ENCODE data around the gene PAM16.

PAM16 gene

DNA sequence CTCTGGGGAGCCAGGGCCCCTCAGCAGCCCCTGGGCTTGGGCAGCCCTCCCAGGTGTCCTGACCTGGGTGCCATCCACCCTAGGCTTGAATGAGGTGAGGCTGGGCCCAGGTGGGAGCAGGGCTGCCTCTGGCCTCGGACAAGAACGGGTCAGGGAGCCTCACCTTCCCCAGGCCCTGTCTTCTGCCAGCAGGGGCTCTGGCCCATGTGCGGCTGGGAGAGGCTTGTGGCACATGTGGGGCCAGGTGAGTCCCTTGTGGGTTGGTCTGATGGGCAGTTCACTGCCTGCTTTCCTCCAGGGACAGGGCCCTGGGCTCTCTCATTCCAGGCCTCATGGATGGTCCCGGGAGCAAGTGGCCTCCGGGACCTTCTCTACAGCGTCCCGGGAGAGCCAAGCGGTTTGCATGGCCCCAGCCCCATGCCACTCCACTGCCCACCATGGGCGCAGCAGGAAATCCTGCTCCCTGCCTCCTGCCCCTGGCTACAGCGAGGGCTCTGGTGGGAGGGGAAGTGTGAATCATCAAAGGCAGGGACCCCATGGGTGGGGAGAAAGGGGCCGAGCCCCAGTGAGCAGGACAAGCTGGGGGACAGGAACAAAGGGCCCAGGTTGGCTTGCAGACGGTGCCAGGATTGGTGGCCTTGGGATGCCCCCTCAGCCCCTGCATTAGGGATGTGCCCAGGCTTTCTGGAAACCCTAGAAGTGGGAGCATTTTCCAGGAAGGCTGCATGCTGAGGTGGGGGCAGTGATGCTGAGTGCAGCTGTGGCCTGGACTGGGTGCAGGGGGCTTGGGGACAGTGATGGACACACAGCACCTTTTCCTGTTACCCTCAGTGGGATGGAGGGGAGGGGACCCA, 32.7 kb upstream of the PAM16 start:
- no peak for FAIRE-seq

DNA sequence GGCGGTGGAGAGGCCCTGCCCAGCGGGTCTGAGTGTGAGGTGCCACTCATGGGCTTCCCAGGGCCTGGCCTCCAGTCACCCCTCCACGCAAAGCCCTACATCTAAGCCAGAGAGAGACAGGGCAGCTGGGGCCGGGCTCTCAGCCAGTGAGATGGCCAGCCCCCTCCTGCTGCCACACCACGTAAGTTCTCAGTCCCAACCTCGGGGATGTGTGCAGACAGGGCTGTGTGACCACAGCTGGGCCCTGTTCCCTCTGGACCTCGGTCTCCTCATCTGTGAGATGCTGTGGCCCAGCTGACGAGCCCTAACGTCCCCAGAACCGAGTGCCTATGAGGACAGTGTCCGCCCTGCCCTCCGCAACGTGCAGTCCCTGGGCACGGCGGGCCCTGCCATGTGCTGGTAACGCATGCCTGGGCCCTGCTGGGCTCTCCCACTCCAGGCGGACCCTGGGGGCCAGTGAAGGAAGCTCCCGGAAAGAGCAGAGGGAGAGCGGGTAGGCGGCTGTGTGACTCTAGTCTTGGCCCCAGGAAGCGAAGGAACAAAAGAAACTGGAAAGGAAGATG, 31.8 kb upstream of the PAM16 start:
- no peak for FAIRE-seq

DNA sequence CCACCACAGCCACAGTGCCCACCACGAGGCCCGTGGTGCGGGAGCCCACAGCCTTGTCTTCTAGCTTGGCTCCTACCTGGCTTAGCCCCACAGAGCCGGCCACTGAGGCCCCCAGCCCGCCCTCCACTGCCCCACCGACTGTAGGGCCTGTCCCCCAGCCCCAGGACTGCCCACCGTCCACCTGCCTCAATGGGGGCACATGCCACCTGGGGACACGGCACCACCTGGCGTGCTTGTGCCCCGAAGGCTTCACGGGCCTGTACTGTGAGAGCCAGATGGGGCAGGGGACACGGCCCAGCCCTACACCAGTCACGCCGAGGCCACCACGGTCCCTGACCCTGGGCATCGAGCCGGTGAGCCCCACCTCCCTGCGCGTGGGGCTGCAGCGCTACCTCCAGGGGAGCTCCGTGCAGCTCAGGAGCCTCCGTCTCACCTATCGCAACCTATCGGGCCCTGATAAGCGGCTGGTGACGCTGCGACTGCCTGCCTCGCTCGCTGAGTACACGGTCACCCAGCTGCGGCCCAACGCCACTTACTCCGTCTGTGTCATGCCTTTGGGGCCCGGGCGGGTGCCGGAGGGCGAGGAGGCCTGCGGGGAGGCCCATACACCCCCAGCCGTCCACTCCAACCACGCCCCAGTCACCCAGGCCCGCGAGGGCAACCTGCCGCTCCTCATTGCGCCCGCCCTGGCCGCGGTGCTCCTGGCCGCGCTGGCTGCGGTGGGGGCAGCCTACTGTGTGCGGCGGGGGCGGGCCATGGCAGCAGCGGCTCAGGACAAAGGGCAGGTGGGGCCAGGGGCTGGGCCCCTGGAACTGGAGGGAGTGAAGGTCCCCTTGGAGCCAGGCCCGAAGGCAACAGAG, 31.0 kb upstream of the PAM16 start:
- no peak for FAIRE-seq

DNA sequence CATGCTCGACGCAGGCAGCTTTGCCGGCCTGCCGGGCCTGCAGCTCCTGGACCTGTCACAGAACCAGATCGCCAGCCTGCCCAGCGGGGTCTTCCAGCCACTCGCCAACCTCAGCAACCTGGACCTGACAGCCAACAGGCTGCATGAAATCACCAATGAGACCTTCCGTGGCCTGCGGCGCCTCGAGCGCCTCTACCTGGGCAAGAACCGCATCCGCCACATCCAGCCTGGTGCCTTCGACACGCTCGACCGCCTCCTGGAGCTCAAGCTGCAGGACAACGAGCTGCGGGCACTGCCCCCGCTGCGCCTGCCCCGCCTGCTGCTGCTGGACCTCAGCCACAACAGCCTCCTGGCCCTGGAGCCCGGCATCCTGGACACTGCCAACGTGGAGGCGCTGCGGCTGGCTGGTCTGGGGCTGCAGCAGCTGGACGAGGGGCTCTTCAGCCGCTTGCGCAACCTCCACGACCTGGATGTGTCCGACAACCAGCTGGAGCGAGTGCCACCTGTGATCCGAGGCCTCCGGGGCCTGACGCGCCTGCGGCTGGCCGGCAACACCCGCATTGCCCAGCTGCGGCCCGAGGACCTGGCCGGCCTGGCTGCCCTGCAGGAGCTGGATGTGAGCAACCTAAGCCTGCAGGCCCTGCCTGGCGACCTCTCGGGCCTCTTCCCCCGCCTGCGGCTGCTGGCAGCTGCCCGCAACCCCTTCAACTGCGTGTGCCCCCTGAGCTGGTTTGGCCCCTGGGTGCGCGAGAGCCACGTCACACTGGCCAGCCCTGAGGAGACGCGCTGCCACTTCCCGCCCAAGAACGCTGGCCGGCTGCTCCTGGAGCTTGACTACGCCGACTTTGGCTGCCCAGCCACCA, 30.2 kb upstream of the PAM16 start:
- FAIRE-seq = no peak

DNA sequence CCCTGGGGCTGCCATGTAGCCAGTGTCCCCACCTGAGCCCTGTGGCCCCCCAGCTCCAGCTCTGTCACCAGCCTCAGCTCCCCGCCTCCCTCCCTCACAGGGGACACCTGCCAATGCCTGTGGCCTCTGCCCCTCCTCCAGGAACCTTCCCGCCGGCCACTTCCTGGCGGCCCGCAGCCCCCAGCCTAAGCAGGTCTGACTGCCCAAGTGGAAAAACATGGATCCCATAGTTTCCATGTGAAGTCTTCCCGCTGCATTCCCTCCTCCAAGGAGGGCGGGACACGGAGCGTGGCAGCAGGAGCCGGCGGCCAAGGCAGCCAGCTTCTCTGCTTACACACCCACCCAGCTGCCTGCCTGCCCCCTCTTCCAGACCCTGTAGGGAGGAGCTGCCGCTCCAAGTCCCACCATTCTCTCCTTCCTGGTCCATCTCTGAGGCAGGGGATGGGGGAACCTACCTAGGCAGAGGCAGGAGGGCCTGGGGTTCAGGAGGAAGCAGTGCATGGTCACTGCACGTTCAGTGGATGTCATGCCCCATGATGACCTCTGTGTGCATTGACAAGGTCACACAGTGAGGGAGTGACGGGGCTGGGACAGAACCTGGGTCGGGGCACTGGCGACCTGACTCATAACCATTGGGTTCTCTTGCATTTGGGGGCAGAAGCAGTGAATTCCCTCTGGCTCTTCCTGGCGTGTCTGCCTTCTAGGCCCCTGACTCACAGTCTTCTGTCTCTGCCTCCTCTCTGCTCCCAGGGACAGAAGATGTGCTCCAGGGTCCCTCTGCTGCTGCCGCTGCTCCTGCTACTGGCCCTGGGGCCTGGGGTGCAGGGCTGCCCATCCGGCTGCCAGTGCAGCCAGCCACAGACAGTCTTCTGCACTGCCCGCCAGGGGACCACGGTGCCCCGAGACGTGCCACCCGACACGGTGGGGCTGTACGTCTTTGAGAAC, 29.3 kb upstream of the PAM16 start:
- FAIRE-seq = no peak

DNA sequence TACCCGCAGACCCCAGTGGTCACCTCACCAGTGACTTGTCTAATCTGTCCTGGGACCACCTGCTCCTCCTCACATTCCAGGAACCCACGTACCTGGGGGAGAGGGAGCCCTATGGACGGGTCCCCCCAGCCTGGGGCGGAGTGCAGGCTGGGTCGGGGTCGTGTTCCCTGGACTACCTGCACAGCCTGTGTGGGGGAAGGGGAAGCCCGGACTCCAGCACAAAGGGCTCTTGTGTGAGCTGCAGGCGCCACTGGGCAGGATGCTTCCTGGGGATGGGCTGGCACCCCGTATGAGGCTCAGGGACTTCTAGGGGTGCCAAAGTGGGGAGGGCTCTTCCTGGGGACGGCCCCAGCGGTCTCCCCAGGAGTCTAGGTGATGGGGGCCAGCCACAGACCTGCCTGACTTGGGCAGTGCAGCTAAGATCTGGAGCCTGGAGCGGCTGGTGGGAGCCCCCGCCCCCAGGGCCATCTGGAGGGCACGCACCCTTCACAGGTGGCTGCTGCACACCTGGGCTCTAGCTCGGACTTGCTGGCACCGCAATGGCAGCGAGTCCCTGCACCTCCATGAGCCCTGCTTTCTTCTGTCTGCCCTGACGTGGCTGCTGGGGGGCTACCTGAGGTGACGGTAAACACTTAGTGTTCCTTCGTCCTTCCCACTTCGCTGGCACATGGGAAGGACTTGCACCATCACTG, 28.0 kb upstream of the PAM16 start:
- no peak for FAIRE-seq

DNA sequence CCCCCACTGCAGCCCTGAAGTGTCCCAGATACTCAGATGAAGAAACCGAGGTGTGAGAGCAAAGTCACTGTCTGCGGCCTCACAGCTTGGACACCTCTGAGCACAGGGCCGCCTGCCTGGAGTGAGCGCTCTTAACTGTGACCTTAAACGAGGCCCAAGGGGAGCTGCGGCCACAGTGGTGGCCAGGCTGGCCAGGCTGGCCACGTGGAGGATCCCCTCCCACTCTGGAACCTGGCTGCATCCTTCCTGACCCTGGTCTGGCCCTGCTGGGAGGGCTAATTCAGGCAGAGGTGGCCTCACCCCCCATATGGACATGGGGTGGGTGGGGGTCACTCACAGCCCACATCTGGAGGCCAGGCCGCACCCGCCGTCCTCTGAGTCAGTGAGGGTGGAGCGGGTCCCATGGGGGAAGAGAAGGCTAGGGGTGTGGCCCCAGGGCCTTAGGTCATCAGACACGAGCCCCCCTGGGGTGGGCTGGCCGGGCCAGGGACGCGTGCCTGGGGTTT, 27.1 kb upstream of the PAM16 start:
- no peak for FAIRE-seq

DNA sequence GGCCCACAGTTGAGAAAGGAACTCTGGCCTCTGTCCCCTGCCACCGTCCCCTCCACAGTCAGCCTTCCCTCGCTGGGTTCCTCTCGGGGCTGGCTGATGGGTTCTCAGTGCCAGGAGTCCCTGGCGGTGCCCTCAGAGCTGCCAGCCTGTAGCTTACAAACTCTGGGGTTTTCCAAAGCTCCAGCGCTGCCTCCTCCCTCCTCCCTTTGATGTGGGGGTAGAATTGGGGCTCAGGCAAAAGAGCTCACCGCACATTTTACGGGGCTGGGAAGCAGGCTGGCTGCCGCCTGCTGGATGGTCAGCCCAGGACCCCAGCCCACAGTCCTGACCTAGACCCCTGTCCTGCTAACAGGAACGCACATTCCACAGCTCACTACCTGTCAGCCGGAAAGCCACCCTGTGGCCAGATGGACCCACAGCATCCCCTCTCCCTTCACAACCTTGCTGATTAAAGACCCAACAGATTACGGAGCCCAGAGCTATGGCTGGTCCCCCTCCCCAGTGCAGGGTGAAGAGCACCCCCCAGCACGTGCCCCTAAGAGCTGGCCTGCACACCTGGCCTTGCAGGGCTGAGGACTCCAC, 26.5 kb upstream of the PAM16 start:
- no peak for FAIRE-seq

DNA sequence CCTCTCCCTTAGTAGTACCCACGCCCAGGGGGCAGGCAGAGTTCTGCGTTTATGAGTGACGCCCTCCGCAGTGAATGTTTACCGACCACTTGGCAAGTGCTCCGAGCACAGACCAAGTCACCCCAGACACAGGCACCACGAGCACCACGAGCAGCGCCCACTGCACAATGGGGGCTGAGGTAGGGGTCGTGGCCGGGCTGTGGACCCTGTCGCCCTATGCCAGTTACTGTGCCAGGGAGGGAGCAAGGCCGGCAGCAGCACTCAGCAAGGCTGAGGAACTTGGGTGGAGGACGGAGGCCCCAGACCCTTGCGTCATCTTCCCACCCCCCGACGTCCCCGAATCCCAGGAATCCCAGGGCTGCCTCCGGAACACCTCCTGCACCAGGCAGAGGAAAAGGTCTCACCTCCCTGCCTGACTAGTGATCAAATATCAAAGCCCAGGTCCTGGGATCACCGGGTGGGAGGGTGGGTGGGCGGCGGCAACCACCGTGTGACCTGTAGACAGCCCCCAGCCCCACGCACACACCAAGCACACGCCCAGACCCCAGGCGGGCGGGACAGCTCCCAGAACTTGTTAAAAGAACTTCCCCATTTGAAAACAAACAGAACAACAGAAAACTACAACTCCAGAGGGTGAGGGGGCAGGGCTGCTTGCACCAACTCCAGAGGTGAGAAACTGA, 25.9 kb upstream of the PAM16 start:
- no peak for FAIRE-seq

DNA sequence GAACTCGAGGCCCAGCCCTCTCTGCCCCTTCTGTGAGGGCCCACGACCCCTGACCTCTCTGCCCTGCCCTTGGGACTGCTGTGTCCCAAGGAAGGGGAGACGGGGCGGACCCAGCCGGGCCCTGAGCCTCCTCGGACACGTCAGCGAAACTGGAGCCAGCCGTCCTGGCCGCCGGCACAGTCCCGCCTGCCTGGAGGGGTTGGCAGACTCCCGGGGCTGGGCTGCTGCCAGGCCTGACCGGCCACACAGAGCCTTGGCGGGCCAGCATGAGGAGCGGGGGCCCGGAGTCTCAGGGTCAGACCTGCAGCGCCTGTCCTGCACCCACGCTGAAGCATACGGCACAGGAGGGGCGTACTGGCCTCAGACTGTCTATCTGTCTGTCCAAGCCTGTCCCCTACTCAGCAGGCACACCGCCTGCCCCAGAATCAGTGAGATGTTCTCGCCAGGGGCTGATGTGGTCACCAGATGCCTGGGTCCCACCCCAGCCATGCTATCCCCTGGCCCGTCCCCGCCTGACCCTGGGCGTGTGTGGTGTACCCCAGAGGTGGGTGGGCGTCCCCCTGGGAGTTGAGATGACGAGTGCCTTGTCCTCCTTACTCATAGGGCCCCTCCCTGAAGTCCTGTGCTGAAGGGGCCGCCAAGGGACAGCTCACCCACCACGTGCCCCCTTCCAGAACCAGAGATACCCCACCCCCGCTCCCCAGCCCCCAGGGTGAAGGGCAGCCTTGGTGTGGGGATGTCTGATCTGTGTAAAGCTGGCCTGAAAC, 25.2 kb upstream of the PAM16 start:
- FAIRE-seq = no peak

DNA sequence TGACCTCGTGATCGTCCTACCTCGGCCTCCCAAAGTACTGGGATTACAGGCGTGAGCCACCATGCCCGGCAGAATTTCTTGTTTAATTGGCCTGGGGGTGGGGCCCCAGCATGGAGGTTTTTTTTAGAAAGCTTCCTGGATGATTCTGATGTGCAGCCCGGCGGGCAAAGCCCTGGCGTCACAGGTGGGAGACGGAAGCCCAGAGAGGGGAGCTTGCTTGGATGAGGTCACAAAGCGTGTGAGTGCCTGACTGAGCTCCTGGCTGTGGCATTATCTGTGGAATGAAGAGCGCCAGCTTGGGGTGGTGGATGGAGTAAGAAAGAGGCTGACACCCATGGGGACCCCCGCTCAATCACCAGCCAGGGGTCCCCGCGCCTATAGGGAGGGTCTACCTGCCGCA, 24.6 kb upstream of the PAM16 start:
- no peak for FAIRE-seq

DNA sequence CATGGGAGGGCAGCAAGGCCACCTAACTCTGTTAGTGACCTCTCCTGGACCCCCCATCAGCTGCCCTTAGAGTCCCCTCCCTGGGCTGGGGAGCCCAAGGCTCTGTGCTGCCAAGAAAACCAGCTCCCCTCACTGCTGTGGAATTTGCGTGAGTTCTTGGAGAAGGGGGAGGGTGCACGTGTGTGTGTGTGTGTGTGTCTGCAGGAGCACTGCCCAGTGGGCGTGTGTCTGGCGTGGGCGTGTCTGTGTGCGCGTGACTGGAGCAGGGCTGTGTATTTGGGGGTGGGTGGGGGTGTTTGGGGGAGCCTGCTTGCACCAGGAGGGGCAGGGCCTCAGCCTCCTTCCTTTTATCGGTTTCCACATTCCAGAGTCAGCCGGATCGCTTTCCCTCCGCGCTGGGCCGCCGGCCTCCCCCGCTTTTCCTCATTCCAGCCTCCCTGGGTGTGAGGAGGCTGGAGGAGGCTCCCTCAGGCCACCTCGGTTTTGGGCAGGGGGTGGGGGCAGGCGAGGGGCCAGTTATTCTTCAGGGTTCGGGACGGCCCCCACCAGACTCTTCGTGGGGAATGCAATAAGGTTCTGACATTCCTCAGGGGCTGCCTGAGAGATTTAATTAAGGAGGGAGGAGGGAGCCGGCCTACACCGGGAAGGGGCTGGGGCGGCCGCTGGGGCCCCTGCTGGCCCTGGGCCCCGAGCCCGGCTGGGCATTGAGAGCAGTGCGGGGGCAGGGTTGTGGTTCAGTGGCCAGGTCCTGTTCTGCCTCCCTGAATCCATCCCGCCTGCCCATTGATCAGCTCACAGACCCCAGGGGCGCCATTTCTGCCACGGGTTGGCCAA, 23.0 kb upstream of the PAM16 start:
- no peak for FAIRE-seq

DNA sequence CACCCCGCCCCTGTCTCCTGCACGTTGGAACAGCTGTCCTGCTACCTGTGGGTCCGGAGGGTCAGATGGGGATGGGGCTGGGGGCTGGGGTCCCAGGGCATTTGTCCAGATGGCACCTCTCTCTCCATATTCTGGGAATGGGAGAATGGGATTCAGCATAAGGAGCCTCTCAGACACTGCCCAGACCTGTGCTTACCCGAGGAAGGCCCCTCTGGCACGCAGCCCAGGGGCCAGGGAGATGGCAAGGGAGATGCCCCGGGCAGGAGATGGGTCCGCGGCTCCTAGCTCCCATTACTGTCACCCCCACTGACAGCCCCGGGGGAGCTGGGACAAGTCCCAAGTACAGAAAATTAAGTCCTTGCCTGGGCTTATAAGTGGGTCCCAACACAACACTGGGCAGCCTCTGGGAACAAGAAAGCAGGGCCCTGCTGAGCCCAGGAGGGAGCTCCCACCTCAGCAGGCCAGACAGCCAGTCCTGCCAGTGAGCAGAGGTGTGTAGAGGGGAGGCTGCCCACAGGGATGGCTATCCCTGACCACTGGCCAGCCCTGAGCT, 22.3 kb upstream of the PAM16 start:
- FAIRE-seq = no peak

DNA sequence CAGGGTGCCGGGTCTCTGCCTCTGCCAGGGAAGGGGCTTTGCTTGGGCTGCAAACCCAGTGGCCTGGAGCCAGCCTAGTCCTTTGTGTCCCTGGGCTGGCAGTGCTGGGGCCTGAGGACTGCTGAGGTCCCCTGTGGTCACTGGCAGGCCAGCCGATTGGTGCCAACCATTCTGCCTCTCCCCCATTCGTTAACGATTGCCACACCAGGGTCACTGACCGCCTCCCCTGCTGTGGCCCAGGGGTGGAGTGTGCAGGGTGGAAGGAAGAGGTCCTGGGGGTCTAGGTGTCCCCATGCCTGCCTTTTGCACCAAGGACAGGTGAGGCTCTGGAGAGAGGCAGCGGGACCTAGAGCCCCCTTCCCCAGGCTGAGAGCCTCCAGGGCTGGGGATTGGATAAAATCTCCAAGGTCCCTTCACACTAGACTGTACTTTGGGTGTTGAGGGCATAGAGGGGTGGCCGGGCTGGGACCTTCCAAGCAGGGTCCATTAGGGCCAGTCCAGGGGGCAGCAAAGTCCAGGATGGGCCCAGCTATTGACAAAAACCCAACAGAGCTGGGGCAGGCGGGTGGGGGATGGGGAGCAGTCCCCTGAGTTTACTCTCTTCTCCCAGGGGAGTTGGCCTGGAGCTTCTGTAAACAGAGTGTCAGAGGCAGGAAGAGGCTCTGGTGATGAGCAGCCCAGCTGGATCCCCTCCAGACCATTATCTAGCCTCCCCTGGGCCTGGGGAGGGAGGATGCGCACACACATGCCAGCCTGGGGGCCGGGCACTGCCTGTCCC, 21.6 kb upstream of the PAM16 start:
- FAIRE-seq = no peak

DNA sequence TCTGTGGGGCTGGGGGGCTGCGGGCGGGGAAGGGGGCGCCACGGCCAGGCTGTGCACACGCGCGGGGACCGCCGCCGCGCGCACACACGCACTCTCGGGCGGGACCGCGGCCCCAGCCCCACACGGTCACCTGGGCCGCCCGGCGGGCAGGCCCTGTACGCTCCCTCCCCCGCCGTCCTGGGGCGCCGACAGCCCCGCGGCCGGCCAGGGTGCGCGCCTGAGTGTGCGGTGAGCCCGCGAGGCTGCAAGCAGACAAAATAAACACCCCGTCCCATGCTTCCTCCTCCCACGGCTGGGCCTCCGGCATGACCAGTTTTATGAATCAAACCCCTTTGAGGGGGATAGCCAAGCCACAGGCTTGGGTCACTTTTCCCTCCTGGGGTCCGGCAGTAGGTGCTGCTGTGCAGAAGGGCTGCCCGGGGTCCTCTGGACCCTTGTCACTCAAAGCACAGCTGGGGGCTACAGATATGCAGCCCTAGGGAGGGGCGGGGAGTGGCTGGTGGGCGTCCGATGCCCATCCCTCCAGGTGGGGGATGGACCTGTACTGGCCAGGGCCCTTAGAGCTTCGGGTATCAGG, 21.0 kb upstream of the PAM16 start:
- FAIRE-seq = no peak

DNA sequence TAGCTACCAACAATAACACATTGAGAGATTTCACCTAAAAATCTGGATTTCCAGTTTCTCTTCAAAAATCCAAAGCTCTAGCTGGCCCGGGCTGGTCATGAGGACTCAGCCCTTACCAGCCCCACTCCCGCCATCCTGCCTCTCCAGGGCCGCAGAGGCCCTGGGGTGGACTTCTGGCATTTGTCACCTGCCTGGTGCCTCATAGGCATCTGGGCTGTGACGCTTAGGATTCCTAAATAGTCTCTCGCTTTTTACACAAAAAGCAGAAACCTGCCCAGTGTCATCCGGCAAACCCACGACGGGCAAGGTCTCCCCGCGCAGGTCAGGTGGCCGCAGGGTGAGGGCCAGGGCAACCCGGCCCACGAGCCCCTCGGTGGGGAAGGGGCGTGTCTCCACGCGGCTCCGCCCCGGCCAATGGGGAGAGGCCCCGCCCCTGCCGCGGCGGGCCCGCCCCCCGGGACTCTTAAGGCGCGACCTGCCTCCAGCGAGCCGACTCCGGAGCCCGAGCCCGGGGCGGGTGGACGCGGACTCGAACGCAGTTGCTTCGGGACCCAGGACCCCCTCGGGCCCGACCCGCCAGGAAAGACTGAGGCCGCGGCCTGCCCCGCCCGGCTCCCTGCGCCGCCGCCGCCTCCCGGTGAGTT, 20.4 kb upstream of the PAM16 start, which contains the start of gene VASN:
Gene VASN, plus strand, starts transcription at position 492 of the 644 bp plus-strand sequence. CDS start 9,030 bp downstream, outside the sequence.
- no peak for FAIRE-seq

All from A204.1 (cell line).